ENCODE results near the gene FKBP11.

- TF ChIP-seq, protein P1, sequence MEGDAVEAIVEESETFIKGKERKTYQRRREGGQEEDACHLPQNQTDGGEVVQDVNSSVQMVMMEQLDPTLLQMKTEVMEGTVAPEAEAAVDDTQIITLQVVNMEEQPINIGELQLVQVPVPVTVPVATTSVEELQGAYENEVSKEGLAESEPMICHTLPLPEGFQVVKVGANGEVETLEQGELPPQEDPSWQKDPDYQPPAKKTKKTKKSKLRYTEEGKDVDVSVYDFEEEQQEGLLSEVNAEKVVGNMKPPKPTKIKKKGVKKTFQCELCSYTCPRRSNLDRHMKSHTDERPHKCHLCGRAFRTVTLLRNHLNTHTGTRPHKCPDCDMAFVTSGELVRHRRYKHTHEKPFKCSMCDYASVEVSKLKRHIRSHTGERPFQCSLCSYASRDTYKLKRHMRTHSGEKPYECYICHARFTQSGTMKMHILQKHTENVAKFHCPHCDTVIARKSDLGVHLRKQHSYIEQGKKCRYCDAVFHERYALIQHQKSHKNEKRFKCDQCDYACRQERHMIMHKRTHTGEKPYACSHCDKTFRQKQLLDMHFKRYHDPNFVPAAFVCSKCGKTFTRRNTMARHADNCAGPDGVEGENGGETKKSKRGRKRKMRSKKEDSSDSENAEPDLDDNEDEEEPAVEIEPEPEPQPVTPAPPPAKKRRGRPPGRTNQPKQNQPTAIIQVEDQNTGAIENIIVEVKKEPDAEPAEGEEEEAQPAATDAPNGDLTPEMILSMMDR (IDR thresholded peaks at IDR 0.05; ENCODE audit: borderline replicate concordance, extremely low read depth, low read length, poor library complexity, severe bottlenecking), result peak; percentile 97
- no peak for TF ChIP-seq EZH2 (IDR thresholded peaks at IDR 0.05; ENCODE audit: borderline replicate concordance, low read depth, low read length, severe bottlenecking)
Measured at GRCh38 chr12:48890657-48891418, 34.5 kb downstream of the FKBP11 start.
